Measurements from ENCODE around the gene CGRRF1. TPM values are rescaled to one million over a fixed set of nuclear protein-coding genes. Genes with fewer than 3 reads are reported as not detected.

CGRRF1 gene
- total and polyA plus RNA-seq, 10 of the 15 experiments (the other 5 are each of a cell fraction or from before 2014, with no cell fraction given): 5.5 to 47.7 (median 13.5) TPM

DNA sequence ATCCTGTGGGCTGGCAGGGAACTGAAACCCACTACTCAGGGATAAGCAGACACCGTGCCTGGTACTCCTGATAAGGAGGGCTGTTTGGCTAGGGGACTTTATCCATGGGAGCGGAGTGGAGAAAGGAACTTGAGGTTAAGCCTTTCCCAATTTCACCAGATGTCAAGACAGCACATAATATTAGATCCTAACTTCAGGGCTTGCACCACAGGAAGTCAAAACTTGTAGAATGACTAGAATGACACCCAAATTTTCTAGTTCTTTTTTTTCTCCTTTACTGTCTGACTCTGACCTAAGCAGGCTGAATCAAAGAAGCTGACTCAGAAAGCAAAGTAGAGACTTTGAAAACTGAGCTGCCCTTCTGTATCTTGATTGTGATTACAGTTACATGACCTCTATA, 7.1 kb upstream of the CGRRF1 start (continued):
- TF ChIP-seq, protein P1, sequence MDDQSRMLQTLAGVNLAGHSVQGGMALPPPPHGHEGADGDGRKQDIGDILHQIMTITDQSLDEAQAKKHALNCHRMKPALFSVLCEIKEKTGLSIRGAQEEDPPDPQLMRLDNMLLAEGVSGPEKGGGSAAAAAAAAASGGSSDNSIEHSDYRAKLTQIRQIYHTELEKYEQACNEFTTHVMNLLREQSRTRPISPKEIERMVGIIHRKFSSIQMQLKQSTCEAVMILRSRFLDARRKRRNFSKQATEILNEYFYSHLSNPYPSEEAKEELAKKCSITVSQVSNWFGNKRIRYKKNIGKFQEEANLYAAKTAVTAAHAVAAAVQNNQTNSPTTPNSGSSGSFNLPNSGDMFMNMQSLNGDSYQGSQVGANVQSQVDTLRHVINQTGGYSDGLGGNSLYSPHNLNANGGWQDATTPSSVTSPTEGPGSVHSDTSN (IDR thresholded peaks at IDR 0.05; ENCODE audit: insufficient replicate concordance, low read depth, low read length): no peak
- TF ChIP-seq TCF12 (IDR thresholded peaks at IDR 0.05; ENCODE audit: low read depth, low read length) (no peak), EZH2 (IDR thresholded peaks at IDR 0.05; ENCODE audit: borderline replicate concordance, control insufficient read depth, low read depth, low read length) (no peak), CREM (IDR thresholded peaks at IDR 0.05; ENCODE audit: low read depth) (no peak), POLR2AphosphoS5 (IDR thresholded peaks at IDR 0.05; ENCODE audit: low read length) (no peak), ZBED1 (IDR thresholded peaks at IDR 0.05; ENCODE audit: borderline replicate concordance) (no peak), GATAD2B (conservative IDR thresholded peaks at IDR 0.05; ENCODE audit: low read depth) (no peak), FOS (IDR thresholded peaks at IDR 0.05; ENCODE audit: borderline replicate concordance, extremely low read depth, insufficient read length) (no peak)
- TF ChIP-seq, protein P2, sequence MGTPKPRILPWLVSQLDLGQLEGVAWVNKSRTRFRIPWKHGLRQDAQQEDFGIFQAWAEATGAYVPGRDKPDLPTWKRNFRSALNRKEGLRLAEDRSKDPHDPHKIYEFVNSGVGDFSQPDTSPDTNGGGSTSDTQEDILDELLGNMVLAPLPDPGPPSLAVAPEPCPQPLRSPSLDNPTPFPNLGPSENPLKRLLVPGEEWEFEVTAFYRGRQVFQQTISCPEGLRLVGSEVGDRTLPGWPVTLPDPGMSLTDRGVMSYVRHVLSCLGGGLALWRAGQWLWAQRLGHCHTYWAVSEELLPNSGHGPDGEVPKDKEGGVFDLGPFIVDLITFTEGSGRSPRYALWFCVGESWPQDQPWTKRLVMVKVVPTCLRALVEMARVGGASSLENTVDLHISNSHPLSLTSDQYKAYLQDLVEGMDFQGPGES (IDR thresholded peaks at IDR 0.05): no peak

DNA sequence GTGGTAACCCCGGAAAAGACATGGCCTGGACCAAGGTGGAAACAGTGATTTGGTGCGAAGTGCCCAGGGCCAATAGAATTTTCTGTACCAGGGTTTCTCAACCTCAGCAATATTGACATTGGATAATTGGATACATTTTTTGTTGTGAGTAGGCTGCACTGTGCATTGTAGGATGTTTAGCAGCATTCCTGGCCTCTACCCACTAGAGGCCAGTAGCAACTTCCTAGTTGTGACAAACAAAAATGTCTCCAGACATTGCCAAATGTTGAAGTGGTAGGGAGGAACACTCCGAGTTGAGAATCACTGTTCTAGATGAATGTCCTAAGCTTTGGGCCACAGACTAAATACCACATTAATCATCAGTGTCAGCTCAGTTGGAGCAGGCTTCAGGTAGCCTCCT, 6.2 kb upstream of the CGRRF1 start:
- ChIA-PET SMC1A (ENCODE audit: uncharacterized antibody, unreplicated experiment) (interaction anchor here (1.8 kb wide), 1 partner anchor 9 kb away, joined by 5 read pairs; no protein-coding TSS in a partner anchor), RAD21 (ENCODE audit: unreplicated experiment) (interaction anchor here (0.9 kb wide), 1 partner anchor 11 kb away, joined by 3 read pairs; no protein-coding TSS in a partner anchor), POLR2A (no interaction called here), CTCF (interaction anchor here (1.0 to 1.4 kb wide), 3 partner anchors 10 to 13 kb away, joined by 3 to 4 read pairs (median 3); no protein-coding TSS in a partner anchor)
- no peaks in the 10 kb centered on the region for H3K27me3 ChIP-seq (replicated peaks in 1 of 2; ENCODE audit: control insufficient read depth in 2 of 2, insufficient read depth in 2 of 2, low read length in 1 of 2)
- WGBS (ENCODE audit: insufficient coverage, insufficient replicate concordance, low lambda C conversion rate, missing lambda C conversion rate): 64% methylated on average over 3 of the region's 3 CpGs
- no peaks in the 10 kb centered on the region for H3K79me2 ChIP-seq (ENCODE audit: control insufficient read depth, insufficient read depth, low read length)
- ATAC-seq (peak; percentile 68), FAIRE-seq (peak; percentile 27), DNase-seq (ENCODE audit: low read depth, low spot score) (no peak)
- H3K36me3 ChIP-seq (ENCODE audit: control insufficient read depth in 2 of 2, insufficient read depth in 2 of 2, low read length in 1 of 2): no peaks in the 10 kb centered on the region
- no peak overlapping the region for H3K9ac ChIP-seq (ENCODE audit: control insufficient read depth, insufficient read depth, low read length)
- BruUV-seq (replicated peaks): no TSS peak
- no peaks in the 10 kb centered on the region for H4K20me1 ChIP-seq (ENCODE audit: control insufficient read depth, insufficient read depth)
- in situ Hi-C loops (cut with MboI) (no loop called here), intact Hi-C loops (cut with micrococcal nuclease; ENCODE audit: unreplicated experiment) (loop anchor here (2.0 kb wide), 1 partner anchor 271 kb away; no protein-coding TSS in a partner anchor)
- no peaks in the 10 kb centered on the region for H3K9me3 ChIP-seq (replicated peaks; ENCODE audit: control insufficient read depth, insufficient read depth, low read length)
- no peak overlapping the region for H3K4me2 ChIP-seq (ENCODE audit: control insufficient read depth, insufficient read depth)
- H3K4me3 ChIP-seq: no peak overlapping the region
- no peak overlapping the region for H3K27ac ChIP-seq (ENCODE audit: control insufficient read depth, insufficient read depth)
- peak overlapping the region; percentile 73 for H2AFZ ChIP-seq (ENCODE audit: control insufficient read depth, low read depth, low read length)
- no peaks in the 10 kb centered on the region for H3K4me1 ChIP-seq (ENCODE audit: control insufficient read depth, insufficient read depth, low read length)
- TF ChIP-seq BHLHE40 (IDR thresholded peaks at IDR 0.05; ENCODE audit: borderline replicate concordance in 1 of 2, low read depth in 2 of 2, low read length in 1 of 2) (no peak), TCF7 (IDR thresholded peaks at IDR 0.05; ENCODE audit: borderline replicate concordance) (no peak)
- TF ChIP-seq, protein P3, sequence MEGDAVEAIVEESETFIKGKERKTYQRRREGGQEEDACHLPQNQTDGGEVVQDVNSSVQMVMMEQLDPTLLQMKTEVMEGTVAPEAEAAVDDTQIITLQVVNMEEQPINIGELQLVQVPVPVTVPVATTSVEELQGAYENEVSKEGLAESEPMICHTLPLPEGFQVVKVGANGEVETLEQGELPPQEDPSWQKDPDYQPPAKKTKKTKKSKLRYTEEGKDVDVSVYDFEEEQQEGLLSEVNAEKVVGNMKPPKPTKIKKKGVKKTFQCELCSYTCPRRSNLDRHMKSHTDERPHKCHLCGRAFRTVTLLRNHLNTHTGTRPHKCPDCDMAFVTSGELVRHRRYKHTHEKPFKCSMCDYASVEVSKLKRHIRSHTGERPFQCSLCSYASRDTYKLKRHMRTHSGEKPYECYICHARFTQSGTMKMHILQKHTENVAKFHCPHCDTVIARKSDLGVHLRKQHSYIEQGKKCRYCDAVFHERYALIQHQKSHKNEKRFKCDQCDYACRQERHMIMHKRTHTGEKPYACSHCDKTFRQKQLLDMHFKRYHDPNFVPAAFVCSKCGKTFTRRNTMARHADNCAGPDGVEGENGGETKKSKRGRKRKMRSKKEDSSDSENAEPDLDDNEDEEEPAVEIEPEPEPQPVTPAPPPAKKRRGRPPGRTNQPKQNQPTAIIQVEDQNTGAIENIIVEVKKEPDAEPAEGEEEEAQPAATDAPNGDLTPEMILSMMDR (IDR thresholded peaks at IDR 0.05 in 2 of 3, conservative IDR thresholded peaks at IDR 0.05 in 1 of 3; ENCODE audit: control insufficient read depth in 2 of 3, extremely low read depth in 1 of 3, insufficient read depth in 1 of 3, low read depth in 3 of 3, low read length in 3 of 3): peak; percentile 26 to 33 (median 27); a peak in 4 of 6 replicates
- TF ChIP-seq, protein P4, sequence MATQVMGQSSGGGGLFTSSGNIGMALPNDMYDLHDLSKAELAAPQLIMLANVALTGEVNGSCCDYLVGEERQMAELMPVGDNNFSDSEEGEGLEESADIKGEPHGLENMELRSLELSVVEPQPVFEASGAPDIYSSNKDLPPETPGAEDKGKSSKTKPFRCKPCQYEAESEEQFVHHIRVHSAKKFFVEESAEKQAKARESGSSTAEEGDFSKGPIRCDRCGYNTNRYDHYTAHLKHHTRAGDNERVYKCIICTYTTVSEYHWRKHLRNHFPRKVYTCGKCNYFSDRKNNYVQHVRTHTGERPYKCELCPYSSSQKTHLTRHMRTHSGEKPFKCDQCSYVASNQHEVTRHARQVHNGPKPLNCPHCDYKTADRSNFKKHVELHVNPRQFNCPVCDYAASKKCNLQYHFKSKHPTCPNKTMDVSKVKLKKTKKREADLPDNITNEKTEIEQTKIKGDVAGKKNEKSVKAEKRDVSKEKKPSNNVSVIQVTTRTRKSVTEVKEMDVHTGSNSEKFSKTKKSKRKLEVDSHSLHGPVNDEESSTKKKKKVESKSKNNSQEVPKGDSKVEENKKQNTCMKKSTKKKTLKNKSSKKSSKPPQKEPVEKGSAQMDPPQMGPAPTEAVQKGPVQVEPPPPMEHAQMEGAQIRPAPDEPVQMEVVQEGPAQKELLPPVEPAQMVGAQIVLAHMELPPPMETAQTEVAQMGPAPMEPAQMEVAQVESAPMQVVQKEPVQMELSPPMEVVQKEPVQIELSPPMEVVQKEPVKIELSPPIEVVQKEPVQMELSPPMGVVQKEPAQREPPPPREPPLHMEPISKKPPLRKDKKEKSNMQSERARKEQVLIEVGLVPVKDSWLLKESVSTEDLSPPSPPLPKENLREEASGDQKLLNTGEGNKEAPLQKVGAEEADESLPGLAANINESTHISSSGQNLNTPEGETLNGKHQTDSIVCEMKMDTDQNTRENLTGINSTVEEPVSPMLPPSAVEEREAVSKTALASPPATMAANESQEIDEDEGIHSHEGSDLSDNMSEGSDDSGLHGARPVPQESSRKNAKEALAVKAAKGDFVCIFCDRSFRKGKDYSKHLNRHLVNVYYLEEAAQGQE (IDR thresholded peaks at IDR 0.05; ENCODE audit: low read depth, low read length): no peak

Data from GM12878 (cell line).